DMS79 treated with DMSO at 0.1 percent for 48 hours (cell line): ENCODE data around the gene TTLL5.

Experiments used
- DNase-seq: peaks from one replicate; lab custom pipeline; 2025; lab: John Stamatoyannopoulos, UW

TTLL5 gene

GRCh38 chr14:75967866-75968265, 306.8 kb downstream of the TTLL5 start:
- DNase-seq = no peak

GRCh38 chr14:75968456-75968855, 307.4 kb downstream of the TTLL5 start:
- no peak for DNase-seq

- DNase-seq = no peak
Observed at GRCh38 chr14:75969126-75969525, 308.1 kb downstream of the TTLL5 start.

GRCh38 chr14:75969891-75970290, 308.8 kb downstream of the TTLL5 start:
- DNase-seq = no peak

DNA sequence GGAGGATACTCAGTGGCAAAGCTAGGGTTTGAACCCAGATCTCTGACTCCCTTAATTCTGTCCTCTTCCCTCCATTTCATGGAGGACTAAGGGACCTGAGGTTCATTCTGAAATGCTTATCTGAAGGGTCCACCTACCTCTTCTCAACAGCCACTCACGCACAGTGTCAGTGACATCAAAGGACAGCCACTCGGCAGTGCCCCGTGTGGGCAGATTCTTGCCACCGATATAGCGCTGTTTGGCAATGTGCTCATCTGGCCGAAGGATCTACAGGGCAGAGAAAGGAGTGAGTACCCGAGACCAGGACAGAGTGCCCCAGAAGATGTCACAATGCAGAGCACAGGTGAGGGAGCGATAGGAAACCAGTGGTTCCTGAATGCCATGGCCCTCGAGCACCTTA, 309.9 kb downstream of the TTLL5 start:
- DNase-seq = no peak

GRCh38 chr14:75971509-75971908, 310.5 kb downstream of the TTLL5 start:
- no peak for DNase-seq

- DNase-seq = no peak
Observed at GRCh38 chr14:75972801-75973421, 311.9 kb downstream of the TTLL5 start.

GRCh38 chr14:75976826-75977581, 316.0 kb downstream of the TTLL5 start:
- no peak for DNase-seq

DNA sequence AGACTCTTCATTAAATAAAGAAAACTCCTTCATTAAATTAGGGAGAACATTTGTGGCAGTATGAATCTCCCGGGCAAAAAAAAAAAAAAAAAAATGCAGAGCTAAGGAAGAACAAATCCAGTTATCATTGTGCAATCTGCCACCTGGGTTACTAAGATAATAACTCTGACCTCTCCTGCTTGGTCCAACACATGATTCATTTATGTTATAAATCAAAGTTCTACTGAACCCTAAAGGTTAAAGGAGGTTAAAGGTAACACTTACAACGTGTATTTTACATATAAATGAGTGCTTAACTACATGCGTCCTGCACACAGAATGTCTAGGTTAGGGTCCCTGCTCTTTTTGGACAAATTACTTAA, 316.5 kb downstream of the TTLL5 start:
- no peak for DNase-seq

- DNase-seq = no peak
Observed at GRCh38 chr14:75978249-75978731, 317.2 kb downstream of the TTLL5 start.

GRCh38 chr14:75979071-75979571, 318.1 kb downstream of the TTLL5 start:
- no peak for DNase-seq

GRCh38 chr14:75979648-75980565, 318.9 kb downstream of the TTLL5 start:
- DNase-seq = no peak

- DNase-seq = no peak
Observed at GRCh38 chr14:75980856-75981255, 319.8 kb downstream of the TTLL5 start.

DNA sequence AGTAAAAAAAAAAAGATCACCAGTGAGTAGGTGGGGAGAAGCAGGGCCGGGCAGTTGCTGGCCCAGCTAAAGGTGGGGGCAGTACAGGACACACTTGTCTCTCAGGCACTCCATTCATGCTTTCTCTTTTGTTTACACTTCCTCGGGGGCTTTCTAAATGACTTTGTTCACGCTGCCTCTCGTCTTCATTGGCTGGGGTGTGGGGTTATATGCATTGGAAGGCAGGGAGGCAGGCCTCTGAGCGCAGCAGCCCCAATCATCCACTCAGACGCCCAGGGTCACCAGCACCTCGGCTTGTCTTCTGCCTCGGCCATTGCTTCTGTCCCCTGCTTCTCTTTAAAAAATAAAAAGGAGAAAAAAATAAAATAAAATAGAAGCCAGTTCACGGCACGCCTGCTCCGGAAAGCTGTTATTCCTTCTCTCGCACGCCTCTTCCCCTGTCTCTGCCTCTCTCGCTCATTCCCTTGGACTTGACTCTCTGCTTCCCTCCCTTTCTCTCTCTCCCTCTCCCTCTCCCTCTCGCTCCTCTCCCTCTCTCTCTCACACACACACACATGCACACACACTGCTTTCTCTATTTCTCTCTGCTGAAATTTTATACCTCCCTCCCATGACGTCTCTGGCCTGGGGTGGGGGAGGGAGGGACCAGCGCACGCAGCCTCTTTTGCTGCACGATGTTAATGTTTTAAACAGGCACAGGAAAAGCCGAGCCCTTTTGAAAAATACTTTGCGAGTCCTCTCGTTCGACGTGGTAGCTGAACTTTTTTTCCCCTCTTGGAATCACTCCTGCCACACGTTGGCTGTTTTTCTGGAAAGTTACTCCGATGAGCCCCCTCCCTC, 320.6 kb downstream of the TTLL5 start, which contains the start of gene TGFB3:
Gene TGFB3 (minus strand): TSS at position 570 of the 840 bp plus-strand sequence. CDS start 1,102 bp downstream, outside the sequence.
- peak; percentile 74 for DNase-seq

DNA sequence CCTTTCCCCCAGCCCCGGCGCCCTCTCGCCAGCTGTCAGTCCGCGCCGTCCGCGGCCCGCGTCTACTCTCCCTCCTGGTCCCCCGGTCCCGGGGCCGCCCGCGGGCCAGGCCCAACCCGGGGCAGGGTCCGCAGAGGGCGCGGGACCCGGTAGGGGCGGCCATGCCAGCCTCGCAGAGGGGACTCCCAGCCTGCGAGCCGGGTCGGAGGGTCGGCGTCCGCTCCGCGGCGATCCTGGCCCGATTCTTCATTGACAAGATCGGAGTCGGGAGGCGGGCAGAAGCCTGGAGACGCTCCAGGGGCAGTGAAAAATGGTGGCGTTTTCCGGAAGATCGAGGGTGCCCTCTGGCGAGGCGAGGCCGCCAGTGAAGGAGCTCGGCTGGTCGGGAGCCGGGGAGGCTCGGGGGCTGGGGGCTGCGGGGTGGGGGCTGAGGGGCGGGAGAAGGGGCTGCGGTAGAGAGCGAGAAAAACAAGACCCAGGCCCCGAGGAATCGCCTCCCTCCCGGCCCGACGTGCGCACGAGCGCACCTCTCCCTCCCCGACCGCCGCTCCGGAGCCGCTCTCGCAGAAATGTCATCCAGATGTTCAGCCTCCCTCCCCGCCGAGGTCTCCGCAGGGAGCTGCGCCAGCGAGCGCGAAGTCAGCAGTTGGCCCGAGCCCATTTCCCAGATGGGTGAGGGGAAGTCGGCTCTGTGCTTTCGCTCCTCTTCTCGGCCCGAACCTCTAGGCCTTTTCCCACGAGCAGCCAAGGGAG, 321.4 kb downstream of the TTLL5 start:
- peak; percentile 90 for DNase-seq

GRCh38 chr14:75983019-75983358, 321.9 kb downstream of the TTLL5 start:
- DNase-seq = no peak

- no peak for DNase-seq
Observed at GRCh38 chr14:75984674-75985073, 323.6 kb downstream of the TTLL5 start.

- DNase-seq = peak; percentile 90
Observed at GRCh38 chr14:75985618-75986438, 324.8 kb downstream of the TTLL5 start, which contains the start of gene IFT43. TSS of gene IFT43 (plus strand) at chr14:75985763. CDS start at chr14:75985787, 24 bp downstream.

DNA sequence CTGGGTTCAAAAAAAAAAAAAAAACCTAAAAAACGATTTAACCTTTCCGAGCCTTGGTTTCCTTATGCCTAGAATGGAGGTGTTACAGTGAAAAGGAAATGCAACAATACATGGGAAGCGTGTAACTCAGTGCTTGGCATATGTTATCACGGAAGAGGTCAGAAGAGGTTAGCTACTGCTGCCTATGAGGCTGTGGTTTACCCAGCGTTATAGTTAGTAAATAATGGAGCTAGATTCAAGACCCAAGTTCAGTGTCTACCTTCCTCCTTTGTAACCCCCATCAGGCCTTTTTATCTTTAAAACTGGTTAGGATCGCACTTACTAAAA, 325.4 kb downstream of the TTLL5 start:
- no peak for DNase-seq
